SKM-1 treated with dmso at 0.1 percent for 144 hours (cell line): ENCODE results near the gene SAMD4A.

Source experiments
- DNase-seq: peaks from one replicate; lab custom pipeline; 2025; ENCODE audit not compliant: unreplicated experiment; lab: John Stamatoyannopoulos, UW

Gene SAMD4A

GRCh38 chr14:54564868-54565784 lies 1.8 kb upstream of the SAMD4A start:
- DNase-seq, result no peak

GRCh38 chr14:54565785-54566409 lies 1.0 kb upstream of the SAMD4A start:
- DNase-seq, result peak; percentile 16

GRCh38 chr14:54567224-54567638 lies 303 bp downstream of the SAMD4A start:
- no peak for DNase-seq

GRCh38 chr14:54567639-54568561 lies 972 bp downstream of the SAMD4A start:
- no peak for DNase-seq

GRCh38 chr14:54568821-54569595 lies 2.1 kb downstream of the SAMD4A start:
- DNase-seq, result no peak

GRCh38 chr14:54570047-54570446 lies 3.1 kb downstream of the SAMD4A start:
- DNase-seq, result no peak

- DNase-seq, result no peak
Measured at GRCh38 chr14:54570631-54571415, 3.9 kb downstream of the SAMD4A start.

GRCh38 chr14:54572316-54572715 lies 5.4 kb downstream of the SAMD4A start:
- no peak for DNase-seq

GRCh38 chr14:54574528-54574927 lies 7.6 kb downstream of the SAMD4A start:
- DNase-seq, result no peak

- DNase-seq, result no peak
Measured at GRCh38 chr14:54577494-54577893, 10.6 kb downstream of the SAMD4A start.

GRCh38 chr14:54577977-54578376 lies 11.0 kb downstream of the SAMD4A start:
- no peak for DNase-seq

- DNase-seq, result no peak
Measured at GRCh38 chr14:54579621-54580020, 12.7 kb downstream of the SAMD4A start.

- no peak for DNase-seq
Measured at GRCh38 chr14:54580933-54581332, 14.0 kb downstream of the SAMD4A start.

- no peak for DNase-seq
Measured at GRCh38 chr14:54582334-54582733, 15.4 kb downstream of the SAMD4A start.

- no peak for DNase-seq
Measured at GRCh38 chr14:54584097-54584496, 17.2 kb downstream of the SAMD4A start.

- no peak for DNase-seq
Measured at GRCh38 chr14:54585214-54585613, 18.3 kb downstream of the SAMD4A start.

GRCh38 chr14:54589076-54589475 lies 22.1 kb downstream of the SAMD4A start:
- DNase-seq, result no peak

GRCh38 chr14:54589843-54590242 lies 22.9 kb downstream of the SAMD4A start:
- no peak for DNase-seq

GRCh38 chr14:54590481-54590880 lies 23.6 kb downstream of the SAMD4A start:
- DNase-seq, result no peak

GRCh38 chr14:54591461-54591860 lies 24.5 kb downstream of the SAMD4A start:
- DNase-seq, result no peak
